HG02678 (cell line): ENCODE results near the gene ELMO1.

Experiments
- ATAC-seq: cut with Tn5 transposase; IDR thresholded peaks from one replicate; pipeline ENCODE4 v1.9.1; 2021; ENCODE audit warnings: mild to moderate bottlenecking, moderate library complexity; ENCODE audit not compliant: unreplicated experiment

Gene ELMO1

DNA sequence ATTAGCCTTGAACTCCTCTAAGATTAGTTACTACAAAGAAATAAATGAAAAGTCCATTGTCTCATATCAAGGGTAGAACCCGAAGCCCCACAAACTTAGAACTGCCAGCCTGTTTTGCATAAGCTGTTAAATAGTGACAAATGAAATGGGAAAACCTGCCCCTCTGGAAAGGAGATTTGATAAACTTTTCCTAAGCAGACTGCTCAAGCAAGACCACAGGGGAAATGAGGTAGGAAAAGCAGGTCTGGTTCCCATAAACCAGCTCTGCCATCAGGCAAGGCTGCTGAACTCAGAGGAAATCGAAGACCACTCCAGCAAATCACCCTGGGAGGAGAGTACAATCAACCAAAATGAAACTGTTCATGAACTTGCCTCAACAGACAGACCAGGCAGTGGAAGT is 542.8 kb downstream of the ELMO1 start:
- ATAC-seq: no peak

DNA sequence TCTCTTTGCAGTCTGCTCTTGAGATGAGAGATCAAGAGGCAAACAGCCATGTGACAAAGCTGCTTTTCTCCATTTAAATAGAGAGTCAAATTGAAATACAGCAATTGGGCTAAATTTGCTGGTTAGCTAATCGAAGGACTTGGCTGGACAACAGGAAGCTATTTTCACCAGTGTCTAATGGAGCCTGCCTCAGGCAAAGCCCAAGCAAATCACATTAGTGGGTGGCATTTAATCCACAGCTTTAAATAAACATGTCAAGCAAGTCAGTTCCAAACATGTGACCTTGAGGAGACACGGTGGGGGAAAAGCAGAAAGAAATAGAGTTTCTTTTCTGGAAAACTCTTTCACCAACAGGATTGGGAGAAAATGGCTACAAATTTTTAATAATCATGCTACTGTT is 543.9 kb downstream of the ELMO1 start:
- ATAC-seq: no peak

DNA sequence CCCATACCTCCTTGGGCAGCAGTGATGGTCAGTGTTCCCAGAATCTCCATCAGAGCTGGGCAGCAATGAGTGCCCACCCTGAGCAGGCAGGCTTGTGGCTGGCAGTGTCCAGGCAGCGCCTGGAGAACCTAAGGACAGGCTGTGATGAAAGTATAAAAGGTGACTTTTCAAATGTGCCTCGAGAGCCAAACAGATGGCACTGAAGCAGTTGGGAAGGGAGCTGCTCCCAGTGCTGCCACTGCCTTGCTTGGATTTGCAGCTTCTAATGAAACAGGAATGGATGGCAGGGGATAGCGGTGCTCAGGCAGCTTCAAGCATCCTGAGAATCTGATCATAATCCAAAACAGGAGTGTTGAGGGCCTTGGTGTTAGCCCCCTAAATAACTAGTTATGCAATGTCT is 544.6 kb downstream of the ELMO1 start:
- ATAC-seq: no peak

DNA sequence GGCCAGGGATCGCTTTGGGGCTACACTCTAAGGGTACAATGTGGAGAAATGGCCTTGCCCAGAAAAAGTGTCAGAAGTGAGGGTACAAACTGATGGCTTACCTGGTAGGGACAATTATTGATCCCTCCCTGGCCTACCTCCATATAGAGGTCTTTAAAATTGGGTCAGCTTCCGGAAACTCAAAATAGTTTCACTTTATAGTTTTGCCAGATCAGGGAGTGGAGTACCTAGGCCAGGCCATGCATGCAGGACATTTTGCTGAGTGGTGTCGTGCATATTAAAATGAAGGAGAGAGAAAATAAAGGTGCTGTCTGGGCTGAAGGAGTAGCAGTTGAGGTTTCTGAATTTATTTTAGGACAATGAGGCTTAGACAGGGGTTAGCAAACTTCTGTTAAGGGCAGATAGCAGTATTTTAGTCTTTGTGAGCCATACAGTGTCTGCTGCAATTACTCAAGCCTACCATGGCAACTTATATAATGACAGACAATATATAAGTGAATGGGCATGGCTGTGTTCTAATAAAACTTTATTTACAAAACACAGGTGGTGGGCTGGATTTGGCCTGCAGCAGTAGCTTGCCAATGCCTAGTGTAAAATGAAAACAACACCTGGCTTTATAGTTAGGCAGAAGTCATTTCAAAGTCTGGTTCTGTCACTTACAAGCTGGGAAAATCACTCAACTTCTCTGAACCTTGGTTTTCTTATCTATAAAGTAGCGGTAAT is 547.5 kb downstream of the ELMO1 start:
- no peak for ATAC-seq

DNA sequence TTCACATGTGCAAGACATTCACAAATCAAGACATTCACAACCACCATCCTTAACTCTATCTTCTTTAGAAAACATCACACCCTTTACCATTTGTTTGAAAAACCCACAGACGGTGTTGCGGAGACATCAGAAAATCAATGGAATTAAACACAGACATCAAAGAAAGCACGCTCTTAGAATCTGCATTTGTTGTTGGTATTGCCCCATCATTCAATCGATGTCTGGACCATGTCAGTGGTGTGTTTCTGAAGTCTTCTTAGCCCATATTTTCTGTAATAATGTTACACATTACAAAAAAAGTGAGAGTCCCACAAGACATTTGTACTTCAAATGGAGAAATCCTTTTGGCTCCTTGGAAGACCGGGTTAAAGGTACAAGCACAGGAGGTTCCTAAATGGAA is 550.5 kb downstream of the ELMO1 start:
- ATAC-seq: no peak

DNA sequence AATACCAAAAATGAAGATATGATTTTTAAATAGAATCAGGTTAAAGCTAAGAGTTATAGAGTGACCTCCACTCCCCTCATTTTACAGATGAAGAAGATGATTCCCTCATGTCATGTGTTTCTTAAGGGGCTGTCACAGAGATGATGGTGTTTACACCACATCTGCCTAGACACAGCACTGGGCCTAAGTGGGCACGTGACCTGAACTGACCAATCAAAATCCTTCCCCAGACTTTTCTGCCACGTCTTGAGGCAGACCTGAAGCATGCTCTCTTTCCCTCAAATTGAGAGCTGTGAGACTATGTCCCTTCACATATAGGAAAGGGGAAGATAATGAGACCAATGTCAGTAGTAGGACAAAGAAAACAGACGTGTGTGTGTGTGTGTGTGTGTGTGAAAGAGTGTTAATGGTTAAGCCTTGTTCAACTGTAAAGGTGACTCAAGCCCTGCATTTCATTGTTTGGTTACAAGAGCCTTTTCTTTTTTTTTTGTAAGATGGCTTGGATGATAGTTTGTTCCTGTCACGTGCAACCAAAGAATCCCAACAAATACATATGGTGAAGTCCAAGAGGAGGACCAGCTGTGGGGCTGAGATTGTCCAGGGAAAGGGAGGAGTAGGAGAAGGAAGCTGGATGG is 551.6 kb downstream of the ELMO1 start:
- no peak for ATAC-seq

DNA sequence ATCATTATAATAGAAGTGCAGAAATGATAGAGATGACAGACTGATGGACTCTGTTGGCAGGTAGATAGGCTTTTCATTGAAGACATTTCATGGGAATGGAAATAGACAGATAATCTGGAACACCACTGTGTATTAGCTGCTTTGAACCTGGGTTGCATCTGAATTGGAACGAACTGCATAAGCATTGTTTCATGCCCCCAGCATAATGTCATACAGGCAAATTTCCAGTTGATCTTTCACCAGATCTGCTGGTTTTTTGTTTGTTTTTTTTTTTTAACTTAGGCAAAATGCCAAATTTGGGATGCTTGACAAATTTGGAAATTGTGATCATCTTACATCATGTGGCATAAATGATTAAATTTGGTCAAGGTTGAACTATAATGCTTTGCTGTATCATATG is 552.2 kb downstream of the ELMO1 start:
- no peak for ATAC-seq

DNA sequence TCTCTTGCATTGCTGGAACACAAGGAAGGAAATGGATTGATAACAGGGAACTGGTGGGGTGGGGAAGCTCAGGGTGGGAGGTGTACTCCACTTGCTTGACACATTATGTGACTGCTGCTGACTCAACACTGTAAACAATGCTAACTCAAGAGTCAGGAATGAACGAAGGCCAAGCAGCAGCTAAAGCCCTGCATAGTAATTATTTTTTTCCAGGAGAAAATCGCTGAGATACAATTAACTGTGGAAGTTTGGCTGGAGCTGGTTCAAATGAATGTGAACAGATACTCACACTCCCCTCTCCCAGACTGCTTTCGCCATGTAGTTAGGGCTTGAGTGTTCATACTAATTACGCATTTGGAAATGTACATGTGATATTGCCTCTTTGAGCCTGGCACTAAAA is 553.5 kb downstream of the ELMO1 start:
- no peak for ATAC-seq

DNA sequence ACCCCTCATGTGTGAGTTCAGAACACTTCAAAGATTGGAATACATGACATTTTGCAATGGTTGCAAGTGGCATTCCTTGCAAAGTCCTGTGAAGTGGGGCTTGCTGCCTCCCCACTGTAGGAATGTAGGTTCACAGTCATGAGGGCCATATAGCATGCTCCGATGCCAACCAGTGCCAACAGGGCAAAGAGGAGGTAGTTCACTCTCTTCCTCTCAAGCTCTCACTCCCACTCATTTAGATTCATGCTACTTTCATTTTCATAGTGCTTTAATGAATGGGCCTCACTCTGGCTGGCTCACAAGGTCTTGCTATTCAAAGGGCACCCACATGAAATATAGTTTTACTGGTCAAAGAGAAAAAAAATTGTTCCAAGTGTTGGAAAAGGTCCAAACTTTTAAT is 554.5 kb downstream of the ELMO1 start:
- no peak for ATAC-seq

DNA sequence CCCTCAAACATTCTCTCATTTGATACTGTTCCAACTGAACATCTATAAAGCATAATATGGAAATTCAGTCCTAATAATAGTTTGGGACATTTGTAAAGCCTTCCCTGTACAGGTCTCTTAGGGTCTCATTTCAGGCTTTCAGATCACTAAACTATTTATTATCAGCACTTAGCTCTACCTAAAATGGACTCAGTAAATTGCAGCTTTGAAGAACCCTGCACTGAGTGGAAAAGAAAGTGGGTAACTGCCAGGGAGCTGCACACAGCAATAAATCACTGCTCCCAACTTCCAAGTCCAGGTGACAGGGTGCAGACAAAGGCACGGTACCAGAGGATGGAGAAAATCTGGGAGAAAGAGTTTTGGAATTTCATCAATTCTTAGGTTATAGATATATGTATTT is 559.5 kb downstream of the ELMO1 start:
- ATAC-seq: no peak

DNA sequence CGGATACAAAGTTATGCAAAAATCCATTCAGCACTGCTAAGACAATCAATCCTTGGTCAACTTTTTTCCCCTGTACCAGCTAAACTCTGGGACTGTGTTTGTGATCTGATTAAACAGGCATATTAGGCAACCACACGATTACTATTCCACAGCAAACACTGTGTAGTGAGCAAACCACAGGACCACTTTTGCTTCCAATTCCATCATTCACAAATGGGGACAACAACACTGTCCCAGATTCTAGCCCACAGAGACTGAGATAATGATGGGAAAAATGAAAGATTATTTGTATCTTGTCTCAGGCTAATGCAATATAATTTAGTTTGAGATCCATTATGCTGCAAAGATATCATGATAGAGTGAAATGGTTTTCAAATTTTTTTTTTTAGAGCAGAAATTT is 560.7 kb downstream of the ELMO1 start:
- no peak for ATAC-seq

DNA sequence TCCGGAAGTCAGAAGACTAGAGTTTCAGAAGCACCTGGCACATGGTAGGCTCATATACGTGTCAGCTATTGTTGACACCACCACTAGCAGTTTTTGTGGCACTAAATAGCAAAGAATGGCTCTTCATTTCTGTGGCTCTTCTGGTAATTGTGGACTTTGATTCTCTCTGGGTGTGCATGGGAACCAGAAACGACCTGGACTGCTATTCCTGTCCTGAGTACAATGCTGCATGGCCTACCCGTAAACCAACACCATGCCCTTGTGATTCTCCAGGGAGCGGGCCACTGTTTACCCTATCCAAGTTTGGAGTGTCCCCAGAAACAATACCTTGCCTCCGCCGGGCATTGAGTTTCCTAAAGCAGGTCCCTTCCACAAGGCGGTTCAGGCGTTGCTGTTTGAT is 561.4 kb downstream of the ELMO1 start:
- ATAC-seq: no peak

DNA sequence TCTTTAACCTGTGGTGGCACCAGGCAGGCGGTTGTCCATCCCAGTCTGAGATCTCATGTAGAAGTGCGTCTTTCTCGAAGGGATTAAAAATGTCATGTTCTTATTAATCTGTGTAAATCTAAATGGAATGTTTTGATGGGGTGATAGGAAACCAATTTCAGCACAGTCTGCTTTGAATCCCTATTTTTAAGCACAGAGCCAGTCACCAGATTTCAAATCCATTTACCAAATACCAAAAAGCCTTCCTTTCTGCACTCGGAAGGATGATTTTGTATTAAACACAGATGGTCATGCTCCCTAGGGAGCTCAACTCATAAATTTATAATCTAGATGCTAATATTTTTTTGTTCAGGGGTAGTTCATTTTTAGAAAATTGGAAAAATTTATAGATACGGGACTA is 563.8 kb downstream of the ELMO1 start:
- no peak for ATAC-seq

DNA sequence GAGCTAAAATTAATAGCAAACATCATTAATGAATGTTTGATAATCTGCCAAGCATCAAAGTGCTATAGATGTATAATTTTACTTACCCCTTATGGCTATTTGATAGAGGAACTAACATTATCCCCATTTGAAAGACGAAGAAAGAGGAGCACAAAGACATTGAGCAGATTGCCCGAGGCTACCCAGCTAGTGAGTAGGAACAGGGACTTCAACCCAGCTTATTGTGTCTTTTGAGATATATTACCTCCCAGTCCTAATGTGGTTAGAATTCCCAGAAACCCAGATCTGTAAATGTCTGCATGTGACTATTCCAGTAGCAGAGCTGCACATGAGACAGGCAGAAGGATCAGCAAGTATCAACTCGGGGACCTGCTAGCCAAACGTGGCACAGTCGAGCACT is 564.3 kb downstream of the ELMO1 start:
- ATAC-seq: no peak

DNA sequence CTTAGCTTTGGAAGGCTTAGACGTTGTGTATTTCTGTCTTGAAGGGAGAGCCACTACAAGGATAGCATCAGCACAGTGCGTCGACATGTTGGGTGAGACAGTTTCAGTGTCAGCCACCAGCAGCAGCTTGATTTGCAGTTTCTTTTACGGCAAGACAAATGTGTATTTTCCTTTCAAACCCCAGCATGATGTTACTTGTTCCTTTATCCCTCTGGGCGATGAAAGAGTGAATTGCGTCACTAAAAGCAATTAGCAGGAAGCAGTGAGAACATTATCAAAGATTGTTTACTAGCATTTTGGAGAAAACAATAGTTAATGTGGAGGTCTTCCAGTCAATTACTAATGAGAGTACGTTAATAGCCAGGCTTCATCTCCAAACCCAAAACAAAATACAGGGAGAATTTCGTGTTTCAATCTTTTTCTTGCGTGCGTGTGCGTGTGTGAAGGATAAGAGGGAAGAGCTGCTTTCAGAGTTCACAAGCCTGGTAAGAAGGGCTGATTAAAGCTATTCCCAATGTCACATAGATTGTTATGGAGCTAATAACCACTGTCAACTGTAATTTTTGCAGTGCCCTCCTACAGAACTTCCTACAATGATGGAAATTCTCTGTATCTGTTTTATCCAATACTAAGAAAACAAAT is 567.3 kb downstream of the ELMO1 start:
- ATAC-seq: no peak

DNA sequence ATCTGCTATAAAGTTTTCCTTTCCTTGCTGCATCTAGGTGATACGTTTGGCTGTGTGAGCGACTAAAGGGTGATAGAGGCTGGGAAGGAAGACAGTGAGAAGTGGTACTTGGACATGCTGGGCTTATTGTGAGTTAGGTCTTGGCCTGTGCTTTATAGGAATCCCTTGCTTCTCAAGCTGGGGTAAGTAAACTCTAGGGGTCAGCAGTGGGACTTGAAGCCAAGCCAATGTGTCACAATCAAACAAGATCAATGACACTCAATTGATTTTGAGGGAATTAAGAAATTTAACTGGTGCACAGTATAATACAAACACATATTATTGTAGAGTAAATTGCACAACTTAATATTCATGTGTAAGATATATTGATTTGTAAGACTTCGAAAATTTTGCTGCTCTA is 568.6 kb downstream of the ELMO1 start:
- ATAC-seq: no peak

DNA sequence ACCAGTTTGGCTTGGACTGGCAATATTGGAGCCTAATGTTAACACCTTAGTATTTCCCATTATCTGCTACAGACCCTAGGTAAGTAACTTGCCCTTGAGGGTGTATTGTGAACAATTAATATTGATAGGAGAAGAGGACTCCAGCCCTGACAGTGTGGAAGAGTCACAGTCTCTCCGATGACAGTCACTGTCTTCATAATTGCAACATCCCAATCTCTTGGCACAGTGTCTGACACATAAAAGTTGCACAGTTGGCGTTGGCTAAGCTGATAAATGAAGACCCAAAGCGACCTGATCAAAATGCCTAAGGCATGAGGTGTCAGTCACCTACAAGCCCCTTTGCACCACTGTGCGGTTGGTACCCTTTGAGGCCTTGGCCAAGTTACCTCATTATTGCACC is 569.6 kb downstream of the ELMO1 start:
- ATAC-seq: no peak

DNA sequence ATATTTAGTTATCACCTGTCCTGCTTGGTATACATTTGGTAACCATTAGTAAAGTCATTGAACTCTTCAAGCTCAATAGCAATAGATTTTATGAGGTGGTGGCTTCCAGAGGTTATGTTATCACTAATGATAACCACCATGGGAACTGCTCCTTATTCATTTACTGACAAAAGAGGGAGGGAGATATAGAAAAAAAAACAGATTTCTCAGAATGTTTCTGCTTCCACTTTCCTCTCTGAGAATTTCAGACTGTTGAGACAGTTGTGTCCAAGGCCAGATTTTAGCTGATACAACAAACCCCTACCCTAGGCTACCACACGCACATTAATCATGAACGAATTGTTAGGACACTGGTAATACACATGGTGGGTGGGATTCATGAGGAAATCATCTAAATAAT is 570.4 kb downstream of the ELMO1 start:
- ATAC-seq: no peak

DNA sequence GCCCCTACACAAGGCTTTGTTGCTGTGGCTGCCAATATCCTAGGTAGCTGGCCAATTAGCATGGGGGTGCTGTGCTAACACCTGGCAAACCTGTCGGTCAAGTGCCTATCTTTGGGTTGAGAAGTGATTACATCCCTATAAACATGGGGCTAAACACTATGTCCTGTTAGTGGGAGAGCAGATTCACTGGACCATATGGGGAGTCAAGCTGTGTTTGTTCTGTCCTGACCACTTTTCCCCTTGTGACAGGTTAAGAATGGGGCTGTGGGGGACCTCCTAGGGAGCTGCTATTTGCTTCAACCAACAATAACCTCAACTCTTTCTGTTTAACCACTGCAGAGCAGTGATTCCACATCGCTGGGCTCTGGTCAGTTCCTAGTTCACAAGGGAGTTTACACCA is 572.9 kb downstream of the ELMO1 start:
- ATAC-seq: no peak

DNA sequence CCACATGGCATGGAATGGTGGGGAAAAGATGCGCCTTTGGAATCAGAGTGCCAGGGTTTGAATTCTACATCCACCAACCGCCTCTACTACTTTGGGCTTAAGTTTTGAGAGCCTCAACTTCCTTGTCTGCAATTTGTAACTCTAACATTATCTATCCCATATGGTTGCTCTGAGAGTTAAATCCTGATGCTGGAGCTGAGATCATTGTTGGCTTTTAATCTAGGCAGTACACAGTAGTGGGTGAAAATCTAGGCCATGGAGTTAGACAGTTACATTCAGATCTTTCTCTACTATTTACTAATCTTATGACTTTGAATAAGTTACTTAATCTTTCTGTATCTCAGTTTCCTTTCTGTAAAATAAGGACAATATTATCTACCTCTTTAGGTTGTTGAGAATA is 574.6 kb downstream of the ELMO1 start:
- ATAC-seq: no peak

DNA sequence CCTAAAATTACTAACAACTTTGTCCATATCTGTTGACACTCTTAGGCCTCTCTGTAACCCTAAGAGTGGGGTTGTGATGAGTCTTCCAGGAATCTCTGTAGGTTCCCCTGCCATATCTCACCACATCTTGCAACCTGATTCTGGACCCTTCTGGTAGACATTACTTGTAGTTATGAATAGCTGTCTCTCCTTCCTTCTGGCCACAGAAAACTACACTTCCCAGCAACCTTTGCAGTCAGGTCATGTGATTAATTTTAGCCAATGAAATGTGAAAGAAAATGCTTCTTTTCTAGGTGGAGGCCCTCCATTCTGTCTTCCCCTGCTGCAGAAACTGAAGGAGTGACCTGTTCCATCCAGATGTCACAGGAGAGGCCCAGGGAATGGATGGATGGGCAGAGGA is 576.8 kb downstream of the ELMO1 start:
- no peak for ATAC-seq

DNA sequence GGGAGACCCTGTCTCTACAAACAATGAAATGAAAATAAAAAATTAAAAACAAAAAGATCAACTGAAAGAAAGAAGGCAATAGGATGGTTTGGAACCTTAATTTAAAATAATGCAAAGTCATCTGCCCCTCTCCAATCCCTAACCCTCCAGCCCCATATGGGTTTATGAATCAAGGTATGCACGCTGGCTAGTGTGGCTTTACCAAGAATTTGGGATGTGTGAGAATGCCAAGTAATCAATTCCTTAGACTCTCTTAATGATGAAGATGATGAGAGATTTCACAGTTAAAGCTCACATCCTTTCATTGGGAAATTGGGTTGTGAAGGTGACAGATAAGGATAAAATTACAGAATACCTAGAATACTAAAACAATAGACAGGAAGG is 577.3 kb downstream of the ELMO1 start:
- no peak for ATAC-seq
